NCI-H510A (cell line): ENCODE measurements around the gene AHCYL2.
"Not testable (repeated sequence)": the region's sequence is repeated elsewhere in the genome, so short reads cannot be mapped to it uniquely, and the experiment has no call there.

Experiments
- DNase-seq: peaks from one replicate; lab custom pipeline; 2025; lab: John Stamatoyannopoulos, UW

AHCYL2 gene

DNA sequence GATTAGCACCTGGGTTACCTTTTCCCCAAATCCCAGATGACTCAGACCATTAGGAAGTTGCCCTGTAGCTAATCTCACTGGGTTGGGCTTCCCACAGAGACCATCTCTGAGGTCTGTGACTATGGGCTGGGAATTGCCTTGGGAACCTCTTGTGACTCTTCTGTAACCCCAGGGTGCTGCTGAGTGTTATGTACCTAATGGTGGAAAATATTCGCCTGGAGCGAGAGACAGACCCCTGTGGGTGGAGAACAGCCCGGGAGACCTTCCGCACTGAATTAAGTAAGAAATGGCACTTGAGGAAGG, 229.4 kb downstream of the AHCYL2 start:
- no peak for DNase-seq

DNA sequence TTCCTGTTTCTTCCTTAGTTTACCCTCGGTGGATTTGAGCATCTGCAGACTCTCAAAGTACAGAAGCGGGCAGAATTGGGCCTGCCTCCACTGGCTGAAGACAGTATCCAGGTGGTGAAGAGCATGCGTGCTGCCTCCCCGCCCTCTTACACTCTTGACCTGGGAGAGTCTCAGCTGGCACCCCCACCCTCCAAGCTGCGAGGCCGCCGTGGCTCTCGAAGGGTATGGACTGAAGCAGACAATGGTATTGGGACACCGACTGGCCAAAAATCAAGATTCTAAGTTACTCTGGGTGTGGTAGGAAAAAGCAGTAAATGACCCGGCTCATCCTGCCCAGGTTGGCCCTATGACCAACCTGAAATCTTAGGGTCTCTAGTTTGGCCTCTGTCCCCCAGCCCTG, 231.6 kb downstream of the AHCYL2 start:
- DNase-seq = no peak

DNA sequence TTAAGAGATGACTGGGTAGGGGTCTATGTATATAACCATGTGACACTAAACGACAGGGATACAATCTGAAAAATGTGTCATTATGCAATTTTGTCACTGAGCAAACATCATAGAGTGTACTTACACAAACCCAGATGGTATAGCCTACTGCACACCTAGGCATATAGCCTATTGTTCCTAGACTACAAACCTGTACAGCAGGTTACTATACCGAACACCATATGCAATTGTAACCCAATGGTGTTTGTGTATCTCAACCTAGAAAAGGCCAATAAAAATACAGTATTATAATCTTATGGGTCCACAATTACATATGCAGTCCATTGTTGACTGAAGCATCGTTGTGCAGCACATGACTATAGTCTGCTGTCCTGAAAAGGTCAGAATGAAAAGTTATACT, 232.3 kb downstream of the AHCYL2 start:
- DNase-seq = no peak

DNA sequence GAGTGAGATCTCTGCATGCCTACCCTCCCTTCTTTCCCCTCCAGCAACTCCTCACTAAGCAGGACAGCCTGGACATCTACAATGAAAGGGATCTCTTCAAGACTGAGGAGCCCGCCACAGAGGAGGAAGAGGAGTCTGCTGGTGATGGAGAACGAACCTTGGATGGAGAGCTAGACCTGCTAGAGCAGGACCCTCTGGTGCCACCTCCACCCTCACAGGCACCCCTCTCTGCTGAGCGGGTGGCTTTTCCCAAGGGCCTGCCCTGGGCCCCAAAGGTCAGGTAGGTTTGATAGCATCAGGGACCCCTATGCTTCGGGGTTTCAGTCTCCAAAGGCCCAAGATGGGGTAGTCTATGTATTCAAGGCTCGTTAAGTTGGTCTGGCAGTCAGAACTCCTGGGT, 233.3 kb downstream of the AHCYL2 start:
- no peak for DNase-seq

DNA sequence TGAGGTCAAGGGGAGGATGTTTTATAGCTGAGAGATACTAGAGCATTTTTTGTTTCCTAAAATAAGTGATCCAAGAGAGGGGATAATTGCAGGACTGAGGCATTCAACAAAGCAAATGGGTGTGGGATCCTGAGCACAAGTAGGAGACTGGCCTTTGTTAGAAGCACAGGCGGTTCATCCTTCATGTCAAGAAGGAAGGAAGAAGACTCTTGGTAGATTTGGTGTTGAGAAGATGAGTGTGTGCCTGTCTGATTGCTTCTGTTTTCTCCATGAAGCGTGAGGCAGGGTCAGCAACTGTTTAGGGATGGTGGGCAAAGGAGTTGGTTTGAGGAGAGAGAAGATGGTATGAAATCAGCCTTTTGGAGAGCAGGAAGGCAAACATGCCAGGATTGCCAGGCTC, 237.0 kb downstream of the AHCYL2 start:
- no peak for DNase-seq

DNA sequence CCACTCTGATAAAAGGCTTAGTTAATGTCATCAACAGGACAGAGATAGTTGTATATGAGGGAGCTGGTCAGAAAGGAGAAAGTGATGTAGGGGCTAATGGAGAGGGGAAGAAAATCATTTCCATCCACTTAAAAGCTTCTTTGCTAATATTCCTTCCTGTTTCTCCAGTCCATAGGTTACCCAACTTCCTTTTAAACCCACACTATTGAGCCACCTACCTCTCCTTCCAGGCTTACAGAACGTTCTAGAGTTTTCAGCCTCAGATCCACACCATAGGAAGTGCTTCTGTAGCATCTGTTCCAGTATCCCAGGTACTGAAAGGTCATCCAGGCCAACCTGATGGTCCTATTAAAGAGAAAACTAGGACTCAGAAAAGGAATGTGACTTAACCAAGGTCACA, 237.6 kb downstream of the AHCYL2 start:
- no peak for DNase-seq

DNA sequence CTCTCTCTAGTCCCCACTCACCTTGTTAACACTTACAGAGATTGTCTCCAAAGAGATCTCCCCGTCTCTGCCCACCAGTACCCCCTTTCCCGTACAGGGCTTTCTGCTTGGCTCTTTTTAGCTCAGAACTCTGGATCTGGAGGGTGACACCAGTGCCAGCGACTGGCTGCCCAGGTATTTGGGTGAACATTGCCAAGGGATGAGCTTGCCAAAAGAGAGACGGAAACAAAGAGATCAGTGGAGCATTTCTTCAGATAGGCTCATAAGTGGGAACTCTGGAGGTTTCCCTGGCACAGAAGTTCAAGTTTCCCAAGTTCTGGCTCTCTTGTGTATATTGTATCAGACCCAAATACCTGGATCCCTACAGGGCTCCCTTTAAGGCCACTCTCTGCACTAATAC, 239.4 kb downstream of the AHCYL2 start:
- DNase-seq = no peak

DNA sequence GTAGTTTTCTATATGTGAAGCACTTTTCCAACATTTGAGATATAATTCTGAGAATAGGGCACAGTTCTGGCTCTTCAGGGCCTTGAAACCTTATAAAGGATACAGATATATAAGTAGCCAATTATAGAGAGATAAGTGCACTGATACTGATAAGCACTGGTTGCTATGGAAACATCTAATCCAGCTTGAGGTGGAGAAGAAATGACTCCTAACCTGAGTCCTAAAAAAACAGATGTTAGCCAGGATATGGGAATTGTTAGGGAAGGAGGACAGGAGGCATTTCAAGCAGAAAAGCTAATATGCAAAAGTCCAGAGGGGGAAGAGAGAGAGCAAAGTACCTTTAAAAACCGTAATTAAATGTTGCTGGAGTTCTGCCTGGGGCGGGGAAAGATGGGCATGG, 240.2 kb downstream of the AHCYL2 start:
- DNase-seq = no peak

DNA sequence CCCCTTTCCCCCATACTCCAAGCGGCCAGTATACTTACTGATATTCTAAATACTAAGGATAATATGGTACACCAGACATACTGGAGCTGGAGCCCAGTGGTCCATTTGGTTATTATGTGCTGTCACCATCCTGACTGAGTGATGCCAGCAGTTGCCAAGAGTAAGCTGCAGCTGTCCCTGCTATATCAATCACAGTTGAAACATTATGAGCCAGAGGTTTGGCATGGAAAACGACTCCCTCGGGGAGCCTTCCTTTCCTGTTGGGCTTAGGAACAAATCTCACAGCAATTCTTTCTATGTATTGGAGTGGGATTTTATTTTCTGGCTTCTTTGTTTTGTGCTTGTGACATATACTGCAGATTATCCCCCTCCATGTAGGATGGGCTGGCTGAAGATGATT, 242.0 kb downstream of the AHCYL2 start:
- no peak for DNase-seq

DNA sequence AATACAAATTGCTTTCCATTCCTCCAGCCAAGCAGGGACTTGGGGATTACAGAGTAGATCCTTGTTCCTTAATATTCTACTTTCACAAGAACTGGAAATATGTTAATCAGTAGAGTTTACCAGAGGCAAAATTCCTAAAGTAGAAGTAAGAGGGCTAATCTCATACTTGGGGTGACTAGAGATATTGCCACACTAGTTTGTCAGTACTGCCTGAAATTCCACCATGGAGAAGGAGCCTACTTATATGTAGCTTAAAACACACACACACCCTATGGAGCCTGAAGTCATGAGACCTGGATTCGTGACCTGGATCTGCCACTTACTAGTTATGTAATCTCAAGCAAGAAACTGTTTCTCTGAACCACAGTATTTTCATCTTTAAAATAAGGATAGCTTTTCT, 243.3 kb downstream of the AHCYL2 start:
- DNase-seq = no peak

DNA sequence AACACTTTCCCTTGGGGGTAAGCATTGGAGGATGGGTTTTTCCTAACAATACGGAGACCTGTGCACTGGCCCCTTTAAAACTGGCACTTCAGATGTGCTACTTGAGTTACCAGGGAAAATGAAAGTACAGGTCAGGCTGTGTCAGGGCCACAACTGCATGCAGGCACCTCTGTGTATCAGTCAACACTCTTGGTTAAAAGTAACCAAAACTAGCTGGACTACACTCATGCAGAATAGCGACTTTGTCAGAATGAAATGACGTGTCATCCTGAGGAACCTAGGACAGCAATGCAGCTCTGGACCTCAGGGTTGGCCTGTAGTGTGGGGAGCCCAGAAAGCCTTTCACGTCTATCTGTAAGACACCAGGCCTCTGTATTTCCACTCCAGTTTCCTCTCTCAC, 243.7 kb downstream of the AHCYL2 start:
- DNase-seq = no peak

DNA sequence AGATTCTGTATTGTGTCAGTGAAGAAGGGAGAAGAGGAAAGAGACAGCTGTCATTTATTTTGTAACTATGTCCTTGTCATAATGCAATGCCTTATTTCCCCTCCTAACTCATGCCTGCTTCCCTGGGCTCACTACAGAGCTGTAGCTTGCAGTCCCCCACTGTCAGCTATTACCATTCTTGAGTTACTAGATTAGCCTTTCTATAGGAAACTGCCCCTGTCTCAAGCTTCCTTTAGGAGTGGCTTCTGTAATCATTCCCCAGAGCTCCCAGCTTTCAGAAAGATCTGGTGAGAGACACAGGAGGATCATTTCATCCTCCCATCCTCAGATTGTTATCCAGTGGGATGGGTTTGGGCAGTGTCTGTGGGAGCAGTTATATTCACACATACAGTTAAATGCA, 245.1 kb downstream of the AHCYL2 start:
- no peak for DNase-seq

DNA sequence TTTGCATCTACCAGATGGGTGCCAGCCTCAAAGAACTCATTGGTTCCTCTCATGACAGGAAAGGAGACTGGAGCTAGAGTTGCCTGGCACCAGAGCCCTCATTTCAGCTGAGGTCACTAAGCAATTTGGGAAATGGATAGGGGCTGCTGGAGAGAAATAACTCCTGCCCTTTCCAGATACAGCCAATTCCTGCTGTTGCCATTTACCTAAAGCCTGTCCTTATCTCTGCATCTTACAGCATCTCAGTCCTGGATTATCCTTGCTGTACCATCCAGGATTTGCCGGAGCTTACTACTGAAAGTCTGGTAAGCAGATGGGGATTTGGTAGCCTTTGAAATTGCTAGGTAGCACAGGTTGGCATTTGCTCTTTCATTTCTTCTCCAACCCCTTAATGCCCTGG, 245.6 kb downstream of the AHCYL2 start:
- DNase-seq = no peak

DNA sequence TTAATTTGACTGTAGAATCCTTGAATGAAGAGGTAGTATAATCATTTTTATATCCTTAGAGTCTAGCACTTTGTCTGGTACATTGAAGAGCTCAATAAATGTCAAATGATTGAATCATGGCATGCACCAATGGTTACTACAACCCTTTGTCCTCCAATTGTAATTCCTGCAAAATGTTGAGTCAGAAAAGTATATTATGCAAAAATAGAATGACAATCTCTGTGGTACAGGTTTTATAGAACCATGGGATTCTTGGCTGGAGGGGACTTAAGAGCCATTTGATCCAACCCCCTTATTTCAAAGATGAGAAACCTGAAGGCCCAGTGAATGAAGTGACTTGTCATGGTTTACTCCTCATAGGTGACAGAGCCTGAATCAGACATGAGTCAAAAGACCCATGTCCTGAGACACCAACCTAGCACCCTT, 246.6 kb downstream of the AHCYL2 start:
- DNase-seq = no peak

DNA sequence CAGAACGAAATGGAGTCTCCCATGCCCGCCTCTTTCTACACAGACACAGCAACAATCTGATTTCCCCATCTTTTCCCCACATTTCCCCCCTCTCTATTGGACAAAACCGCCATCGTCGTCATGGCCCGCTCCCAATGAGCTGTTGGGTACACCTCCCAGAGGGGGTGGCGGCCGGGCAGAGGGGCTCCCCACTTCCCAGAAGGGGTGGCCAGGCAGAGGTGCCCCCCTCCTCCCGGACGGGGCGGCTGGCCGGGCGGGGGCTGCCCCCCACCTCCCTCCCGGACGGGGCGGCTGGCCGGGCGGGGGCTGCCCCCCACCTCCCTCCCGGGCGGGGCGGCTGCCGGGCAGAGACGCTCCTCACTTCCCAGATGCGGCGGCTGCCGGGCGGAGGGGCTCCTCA, 251.1 kb downstream of the AHCYL2 start:
- not testable (repeated sequence) for DNase-seq

DNA sequence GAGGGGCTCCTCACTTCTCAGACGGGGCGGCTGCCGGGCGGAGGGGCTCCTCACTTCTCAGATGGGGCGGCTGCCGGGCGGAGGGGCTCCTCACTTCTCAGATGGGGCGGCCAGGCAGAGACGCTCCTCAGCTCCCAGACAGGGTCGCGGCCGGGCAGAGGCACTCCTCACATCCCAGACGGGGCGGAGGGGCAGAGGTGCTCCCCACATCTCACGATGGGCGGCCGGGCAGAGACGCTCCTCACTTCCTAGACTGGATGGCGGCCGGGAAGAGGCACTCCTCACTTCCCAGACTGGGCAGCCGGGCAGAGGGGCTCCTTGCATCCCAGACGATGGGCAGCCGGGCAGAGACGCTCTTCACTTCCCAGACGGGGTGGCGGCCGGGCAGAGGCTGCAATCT, 251.6 kb downstream of the AHCYL2 start:
- DNase-seq = not testable (repeated sequence)
